Fibroblast of skin of right biceps (primary cell): ENCODE data around the gene NOM1.

Source experiments
- DNase-seq: peaks from one replicate; pipeline ENCODE4 v3.0.0-alpha.2; 2013

The NOM1 gene

DNA sequence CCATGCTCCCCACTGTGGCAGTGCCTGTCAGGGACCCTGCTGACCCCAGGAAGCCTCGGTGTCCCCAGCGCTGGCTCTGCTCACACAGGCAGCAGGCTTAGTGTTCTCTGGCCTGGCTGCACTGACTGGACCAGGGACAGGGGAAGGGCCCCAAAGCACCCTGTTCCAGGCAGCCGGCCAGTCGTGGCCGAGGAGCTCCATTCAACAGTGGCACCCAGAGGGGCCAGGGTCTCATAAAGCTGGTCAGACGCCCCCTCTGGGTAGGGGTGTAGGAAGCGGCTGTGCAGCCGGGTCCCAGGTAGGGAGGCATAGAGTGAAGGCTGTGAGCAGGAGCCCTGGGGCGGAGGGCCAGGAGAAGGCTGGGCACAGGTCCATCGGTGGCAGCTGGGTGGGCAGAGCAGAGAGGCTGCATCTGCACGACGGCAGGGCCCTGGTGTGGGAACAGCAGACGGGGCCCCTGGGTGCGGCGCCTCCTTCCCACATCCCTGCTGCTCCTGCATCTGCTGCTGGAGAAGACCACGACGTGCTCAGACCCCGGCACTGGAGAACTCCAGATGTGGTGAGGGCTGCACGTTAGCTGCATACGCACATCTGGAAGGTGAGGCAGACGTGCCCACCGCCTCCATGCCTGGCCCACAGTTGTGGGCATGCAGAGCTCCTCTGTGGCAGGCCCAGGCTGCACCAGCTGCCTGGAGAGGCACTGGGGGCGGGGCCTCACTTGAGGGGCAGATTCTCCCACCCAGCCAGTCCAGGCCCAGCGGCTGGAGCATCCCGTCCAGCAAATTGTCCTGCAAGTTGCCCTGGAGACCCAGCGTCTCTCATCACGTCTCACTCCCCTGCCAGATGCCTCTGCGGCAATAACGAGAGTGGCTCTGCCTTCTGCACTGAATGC is 35.8 kb downstream of the NOM1 start:
- no peak for DNase-seq

DNA sequence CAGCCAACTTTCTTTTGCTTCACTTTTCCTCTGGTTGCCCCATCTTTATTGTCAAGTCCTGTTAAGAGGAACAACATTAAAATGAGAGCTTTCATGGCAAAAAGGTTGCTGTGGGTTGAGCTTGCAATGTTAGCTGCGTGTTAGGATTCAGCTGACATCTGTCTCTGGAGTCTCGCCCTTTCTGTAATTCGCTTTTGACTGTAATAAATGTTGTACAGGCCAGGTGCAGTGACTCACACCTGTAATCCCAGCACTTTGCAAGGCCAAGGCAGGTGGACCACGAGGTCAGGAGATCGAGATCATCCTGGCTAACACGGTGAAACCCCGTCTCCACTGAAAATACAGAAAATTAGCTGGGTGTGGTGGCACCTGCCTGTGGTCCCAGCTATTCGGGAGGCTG is 36.9 kb downstream of the NOM1 start:
- no peak for DNase-seq

GRCh38 chr7:156988343-156989185 is 39.1 kb downstream of the NOM1 start:
- DNase-seq: no peak

GRCh38 chr7:156989766-156990535 is 40.4 kb downstream of the NOM1 start:
- DNase-seq: no peak

DNA sequence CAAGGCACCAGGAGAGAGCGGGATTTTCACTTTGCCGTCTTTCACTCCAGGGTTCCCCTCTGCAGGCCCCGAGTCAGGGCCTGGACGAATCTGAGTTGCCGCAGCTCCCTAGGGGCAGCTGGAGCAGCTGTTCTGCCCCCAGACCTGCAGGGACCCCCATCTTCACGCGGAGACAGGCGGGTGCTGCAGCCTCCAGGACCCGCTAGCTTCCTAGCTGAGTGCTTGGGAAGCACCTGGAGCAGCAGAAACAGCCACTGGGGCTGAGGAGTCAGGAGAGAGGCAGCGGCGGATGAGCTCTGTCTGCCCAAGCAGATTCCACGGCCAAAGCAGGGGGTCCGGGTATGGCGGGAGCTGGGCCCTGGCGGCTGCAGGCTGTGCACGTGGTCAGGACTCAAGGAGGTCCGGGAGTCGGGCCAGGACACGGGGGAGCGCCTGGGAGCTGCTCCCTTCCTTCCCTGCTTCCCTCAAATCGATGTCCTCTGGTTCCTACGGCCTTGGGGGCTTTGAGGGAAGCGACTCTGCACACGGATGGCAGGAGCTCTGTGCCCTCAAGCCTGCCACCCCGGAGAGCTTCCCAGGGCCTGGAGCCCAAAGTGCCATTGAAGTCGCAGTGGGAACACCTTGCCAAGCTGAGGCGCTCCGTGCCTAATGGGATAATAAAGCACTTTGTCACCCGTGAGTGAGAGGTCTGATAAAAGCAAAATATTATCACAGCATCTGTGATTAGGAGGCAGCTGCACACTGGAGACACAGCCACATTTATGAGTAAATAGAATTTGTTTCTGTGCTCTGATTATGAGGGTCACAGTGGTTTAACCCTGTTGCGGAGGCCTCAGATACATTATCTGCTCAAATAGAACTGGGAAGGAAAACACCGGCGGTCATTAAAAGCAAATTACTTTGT is 43.8 kb downstream of the NOM1 start:
- peak; percentile 14 for DNase-seq

DNA sequence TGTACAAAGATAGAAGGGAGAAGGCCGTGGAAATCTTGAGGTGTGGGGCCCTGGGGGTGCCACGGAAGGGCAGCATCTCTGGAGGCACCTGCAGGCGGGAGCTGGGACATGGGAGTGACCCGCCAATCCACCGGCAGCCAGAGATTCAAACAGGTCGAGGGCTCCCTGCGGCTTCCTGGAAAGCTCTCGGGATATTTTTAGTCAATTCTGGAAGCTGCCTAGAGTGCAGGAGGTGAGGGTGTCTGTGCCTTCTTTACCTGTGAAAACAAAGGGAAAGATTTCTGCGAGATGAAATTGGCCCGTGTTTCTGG is 44.4 kb downstream of the NOM1 start:
- no peak for DNase-seq

DNA sequence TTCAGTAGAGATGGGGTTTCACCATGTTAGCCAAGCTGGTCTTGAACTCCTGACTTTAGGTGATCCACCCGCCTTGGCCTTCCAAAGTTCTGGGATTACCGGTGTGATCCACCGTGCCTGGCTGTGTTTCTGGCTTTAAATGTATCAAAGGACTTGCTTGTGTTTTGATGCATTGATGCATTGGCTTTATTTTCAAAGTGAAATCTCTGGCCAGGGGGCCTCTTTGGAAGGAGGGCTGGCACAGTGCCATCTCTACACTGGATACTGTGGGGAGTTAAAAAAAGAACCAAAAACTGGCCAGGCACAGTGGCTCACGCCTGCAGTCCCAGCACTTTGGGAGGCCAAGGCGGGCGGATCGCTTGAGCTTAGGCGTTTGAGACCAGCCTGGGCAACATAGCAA is 44.9 kb downstream of the NOM1 start:
- DNase-seq: no peak

DNA sequence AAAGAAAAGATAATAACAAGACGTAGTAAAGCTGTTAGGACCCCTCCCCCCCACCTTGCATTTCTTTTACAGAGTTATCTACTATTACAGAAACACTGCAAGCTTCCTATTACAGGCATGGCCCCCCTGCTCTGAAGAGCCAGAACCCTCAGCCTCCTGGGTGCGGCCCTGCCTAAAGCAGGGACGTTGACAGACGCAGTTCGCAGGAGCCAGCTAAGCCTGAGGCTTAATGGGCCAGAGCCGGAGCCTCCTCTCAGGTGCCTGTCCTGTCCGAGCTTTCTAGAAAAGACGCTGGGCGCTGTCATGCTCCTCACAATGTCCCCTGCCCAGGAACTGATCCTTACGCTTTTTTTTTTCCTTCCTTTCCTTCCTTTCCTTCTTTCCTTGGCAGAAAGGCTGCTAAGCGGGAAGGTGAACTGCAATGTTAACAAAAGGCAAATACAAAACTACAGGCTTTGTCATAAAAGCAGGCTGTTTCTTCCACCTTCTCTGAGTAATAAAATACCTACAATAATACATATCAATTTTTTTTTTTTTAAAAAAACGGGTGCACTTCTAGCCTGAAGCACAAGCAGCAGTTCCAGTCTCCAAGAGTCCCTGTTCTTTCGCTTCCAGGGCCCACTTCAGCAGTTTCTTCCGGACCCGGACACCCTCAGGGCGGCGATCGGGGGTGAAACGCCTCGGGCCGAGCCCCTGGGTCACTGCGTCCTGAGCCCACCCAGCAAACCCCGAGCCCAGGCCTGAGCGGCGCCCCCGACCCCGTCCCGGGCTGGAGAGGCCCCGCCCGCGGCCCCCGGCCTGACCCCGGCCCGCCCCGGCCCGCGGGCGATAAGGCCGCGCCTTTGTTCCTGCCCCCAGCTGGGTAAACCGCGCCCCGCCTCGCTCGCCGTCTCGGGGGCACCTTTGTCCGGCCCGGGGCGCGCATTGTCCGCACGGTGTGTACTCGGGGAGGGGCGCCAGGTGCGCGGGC is 49.8 kb downstream of the NOM1 start:
- no peak for DNase-seq

- no peak for DNase-seq
Measured at GRCh38 chr7:156999958-157000726, 50.6 kb downstream of the NOM1 start.

DNA sequence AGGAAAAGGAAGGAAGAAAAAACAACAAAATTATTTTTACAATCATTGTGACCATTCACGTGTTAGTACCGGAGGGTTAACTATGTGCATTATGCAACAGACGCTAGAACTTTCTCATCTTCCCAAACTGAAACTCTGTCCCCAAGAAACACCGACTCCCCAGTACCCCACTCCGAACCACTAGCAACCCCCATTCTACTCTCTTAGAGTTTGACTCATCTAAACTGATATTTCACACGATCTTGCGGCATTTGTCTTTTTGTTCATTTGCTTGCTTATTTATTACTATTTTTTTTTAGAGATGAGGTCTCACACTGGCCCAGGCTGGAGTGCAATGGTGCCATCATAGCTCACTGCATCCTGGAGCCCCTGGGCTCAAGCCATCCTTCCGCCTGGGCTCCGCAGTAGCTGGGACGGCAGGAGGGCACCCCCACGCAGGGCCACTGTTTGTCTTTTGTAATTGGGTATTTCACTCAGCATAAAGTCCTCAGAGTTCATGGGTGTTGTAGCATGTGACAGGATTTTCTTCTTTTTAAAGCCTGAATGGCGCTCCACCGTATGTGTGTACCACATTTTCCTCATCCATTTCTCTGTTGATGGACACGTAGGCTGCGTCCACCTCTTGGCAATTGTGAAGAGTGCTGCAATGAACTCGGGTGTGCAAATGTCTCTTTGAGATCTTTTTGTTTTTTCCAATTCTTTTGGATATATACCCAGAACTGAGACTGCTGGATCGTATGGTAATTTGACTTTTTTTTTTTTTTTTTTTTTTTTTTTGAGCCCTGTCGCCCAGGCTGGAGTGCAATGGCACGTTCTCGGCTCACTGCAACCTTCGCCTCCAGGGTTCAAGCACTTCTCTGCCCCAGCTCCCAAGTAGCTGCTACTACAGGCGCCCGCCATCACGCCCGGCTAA is 51.5 kb downstream of the NOM1 start:
- no peak for DNase-seq

GRCh38 chr7:157001920-157002818 is 52.7 kb downstream of the NOM1 start:
- DNase-seq: no peak

DNA sequence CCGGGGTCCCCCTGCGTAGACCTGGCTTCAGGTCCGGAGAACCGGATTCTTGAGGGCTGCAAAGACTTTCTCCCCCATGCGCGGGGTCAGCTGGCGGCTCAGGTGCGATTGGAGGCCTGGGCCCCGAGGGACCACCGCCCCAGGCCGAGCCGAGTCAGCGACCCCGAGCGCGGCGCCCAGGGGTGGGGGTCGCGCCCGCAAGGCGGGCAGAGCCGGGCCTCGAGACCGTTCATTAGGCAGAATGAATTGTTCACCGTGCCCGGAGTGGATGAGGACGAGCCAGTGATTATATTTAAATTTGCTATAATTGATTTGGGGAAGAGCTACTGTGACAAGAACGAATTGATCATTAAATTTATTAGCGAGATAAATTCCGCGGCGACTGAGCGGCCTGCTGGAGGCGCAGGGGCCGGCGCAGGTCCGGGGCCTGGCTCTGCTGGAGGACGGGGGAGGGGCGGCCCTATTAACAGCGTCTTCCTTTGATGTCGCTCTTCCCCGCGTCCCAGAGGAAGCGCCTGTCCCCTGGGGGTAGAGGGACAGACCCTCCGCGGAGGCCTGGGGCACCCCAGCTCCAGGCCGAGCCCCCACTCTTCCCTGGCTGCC is 53.4 kb downstream of the NOM1 start:
- no peak for DNase-seq

GRCh38 chr7:157003445-157003755 is 53.9 kb downstream of the NOM1 start:
- no peak for DNase-seq

- peak; percentile 20 for DNase-seq
Measured at GRCh38 chr7:157003756-157004520, 54.4 kb downstream of the NOM1 start.

- DNase-seq: no peak
Measured at GRCh38 chr7:157004521-157005455, 55.3 kb downstream of the NOM1 start.
